GM18907 (cell line): Measurements from ENCODE around the gene RPGRIP1L.

Experiments used
- ATAC-seq: cut with Tn5 transposase; IDR thresholded peaks from one replicate; pipeline ENCODE4 v1.9.1; 2021; ENCODE audit warnings: mild to moderate bottlenecking, moderate library complexity; ENCODE audit not compliant: unreplicated experiment

RPGRIP1L gene

GRCh38 chr16:53703590-53704444 is at the start of gene RPGRIP1L, which contains the start of gene FTO:
Gene RPGRIP1L (minus strand): TSS chr16:53703859. CDS start chr16:53700723, 3,136 bp downstream.
Gene FTO (plus strand): TSS chr16:53704156.
- ATAC-seq: peak; percentile 99

GRCh38 chr16:53753431-53753830 is 49.8 kb upstream of the RPGRIP1L start:
- no peak for ATAC-seq

DNA sequence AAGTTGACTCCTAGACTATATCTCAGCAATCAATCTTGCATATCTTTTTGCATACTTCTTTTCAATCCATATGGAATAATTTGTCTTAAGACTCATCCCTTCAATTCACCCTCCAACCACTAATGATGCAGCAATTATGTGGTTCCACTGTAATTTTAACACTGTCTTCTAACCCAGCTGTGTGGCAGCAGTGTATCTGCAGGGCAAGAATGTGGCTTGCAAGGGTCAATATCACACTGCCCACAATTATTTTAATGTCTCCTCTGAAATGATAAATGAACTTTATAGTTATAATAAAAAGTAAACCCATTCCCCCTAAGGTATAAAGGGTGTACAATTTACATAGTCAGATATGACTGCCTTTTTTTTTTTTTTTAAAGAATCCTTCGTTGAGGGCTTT is 48.9 kb upstream of the RPGRIP1L start:
- no peak for ATAC-seq

- ATAC-seq: no peak
Observed at GRCh38 chr16:53745753-53746266, 42.2 kb upstream of the RPGRIP1L start.

GRCh38 chr16:53745086-53745485 is 41.4 kb upstream of the RPGRIP1L start:
- no peak for ATAC-seq

- ATAC-seq: peak; percentile 57
Observed at GRCh38 chr16:53744449-53744848, 40.8 kb upstream of the RPGRIP1L start.

DNA sequence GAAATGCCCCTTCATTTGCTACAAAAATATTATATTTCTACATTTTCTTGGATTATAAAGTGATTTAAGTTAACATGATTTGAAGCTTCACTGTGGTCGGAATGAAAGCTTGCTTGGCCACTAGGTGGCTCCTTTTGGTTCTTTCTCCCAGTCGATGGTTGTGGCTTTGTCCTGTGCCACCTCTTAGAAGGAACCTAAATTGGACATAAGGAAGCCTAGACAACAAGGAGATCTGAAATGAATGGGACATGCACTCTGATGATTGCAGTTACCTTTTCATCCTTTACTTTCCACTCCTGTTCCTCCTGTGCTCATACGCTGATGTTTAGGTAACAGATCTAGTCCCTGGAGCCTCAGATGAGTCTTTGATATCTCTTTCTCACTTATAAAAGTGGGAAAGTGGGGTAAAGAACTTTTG is 39.5 kb upstream of the RPGRIP1L start:
- ATAC-seq: no peak

GRCh38 chr16:53741546-53741945 is 37.9 kb upstream of the RPGRIP1L start:
- ATAC-seq: no peak

DNA sequence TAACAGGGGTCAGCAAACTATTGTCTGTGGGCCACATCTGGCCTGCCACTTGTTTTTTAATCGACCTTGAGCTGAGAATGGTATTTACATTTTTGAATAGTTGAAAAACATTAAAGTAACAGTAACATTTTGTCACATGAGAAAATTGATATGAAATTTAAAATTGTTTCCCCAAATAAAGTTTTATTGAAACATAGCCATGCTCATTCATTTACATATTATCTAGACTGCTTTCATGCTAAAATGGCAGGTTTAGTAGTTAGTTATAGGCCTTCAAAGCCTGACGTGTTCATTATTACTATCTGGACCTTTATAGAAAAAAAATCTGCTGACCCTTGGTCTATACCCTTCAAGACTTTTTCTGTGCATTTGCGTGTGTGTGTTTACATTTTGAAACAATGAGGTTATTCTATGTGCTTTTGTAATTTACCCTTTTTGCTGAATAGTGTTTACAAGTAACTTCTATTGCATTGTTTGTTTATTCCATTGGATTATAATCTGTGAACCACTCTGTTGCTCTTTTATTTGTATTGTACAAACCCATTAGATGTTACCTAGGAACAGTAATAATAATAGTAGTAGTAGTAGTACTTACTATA is 37.4 kb upstream of the RPGRIP1L start:
- ATAC-seq: no peak

GRCh38 chr16:53740476-53740875 is 36.8 kb upstream of the RPGRIP1L start:
- ATAC-seq: no peak

DNA sequence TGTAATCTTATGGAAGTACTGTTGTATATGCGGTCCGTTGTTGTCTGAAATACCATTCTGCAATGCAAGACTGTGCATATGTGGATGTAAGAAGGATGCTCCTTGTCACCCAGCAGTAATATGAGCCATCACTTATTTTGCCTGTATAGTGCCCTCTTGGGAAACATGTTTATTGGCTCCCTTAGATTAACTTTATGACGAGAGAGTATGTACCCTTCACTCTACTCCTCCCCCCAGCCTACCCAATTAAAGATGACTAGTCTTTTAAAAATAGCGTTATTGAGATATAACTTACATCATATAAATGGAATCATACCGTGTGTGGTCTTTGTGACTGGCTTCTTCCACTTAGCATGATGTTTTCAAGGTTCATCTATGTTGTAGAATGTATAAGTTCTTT is 33.9 kb upstream of the RPGRIP1L start:
- no peak for ATAC-seq

DNA sequence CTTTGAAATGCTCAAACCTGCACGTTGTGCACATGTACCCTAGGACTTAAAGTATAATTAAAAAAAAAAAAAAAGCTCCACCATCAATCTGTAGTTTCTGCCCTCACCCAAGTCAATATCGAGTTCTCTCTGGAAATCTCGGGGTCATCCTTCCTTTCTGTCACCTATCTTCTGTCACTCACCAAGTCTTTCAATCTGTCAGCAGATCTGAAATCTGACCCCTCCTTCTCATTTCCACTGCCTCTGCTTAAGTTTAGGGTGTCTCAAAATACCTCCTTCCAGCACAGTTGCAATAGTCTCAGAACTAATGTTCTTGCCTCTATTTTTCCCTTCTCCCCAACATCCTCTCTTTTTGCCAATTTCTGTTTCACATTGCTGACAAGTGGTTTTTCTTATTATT is 32.6 kb upstream of the RPGRIP1L start:
- no peak for ATAC-seq

- ATAC-seq: no peak
Observed at GRCh38 chr16:53734908-53735307, 31.2 kb upstream of the RPGRIP1L start.

DNA sequence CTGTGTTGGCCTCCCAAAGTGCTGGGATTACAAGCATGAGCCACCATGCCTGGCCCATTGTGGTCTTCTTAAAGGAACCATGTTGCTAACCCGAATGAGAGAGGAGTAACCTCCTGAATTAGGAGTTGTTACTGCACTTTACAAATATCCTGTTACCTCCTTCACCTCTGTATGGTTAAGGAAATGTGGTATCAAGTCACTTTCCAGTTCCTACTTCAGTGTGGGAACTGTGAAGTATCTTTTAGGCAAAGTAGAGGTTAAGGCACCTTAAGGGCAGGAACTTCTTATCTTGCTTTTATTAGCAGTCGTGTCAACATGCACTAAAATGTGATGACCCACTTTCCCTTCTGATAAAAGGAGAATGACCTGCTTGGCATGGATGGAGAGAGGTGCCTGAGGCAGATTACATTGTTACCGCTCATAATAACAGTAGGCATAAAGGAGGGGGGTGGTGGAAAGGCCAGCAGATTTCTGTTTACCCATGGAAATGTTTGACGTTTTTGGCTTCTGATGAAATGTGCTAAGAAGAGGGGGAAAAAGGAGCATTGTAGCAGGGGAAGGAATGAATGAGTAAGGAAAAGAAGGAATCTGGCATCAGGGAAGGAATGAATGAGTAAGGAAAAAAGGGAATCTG is 28.8 kb upstream of the RPGRIP1L start:
- ATAC-seq: no peak

- no peak for ATAC-seq
Observed at GRCh38 chr16:53730693-53731092, 27.0 kb upstream of the RPGRIP1L start.

DNA sequence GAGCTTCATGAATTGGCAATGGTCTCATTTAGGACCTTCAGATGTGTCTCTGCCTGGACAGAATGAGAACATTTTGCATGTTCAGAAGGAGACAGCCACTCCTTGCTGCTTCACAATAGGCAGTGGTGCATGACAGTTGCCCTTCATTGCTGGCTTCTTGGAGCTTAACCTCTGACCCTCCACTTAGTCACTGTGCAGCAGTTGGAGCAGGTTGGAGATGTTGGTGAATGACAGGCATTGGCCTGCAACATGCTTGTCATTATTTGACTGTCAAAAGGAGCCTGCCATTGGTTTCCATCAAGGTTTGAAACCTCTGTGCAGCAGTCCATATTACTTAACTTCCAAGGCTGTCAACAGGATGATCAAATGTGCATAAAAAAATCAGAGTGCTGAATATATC is 23.0 kb upstream of the RPGRIP1L start:
- no peak for ATAC-seq

GRCh38 chr16:53721017-53721416 is 17.4 kb upstream of the RPGRIP1L start:
- ATAC-seq: no peak

DNA sequence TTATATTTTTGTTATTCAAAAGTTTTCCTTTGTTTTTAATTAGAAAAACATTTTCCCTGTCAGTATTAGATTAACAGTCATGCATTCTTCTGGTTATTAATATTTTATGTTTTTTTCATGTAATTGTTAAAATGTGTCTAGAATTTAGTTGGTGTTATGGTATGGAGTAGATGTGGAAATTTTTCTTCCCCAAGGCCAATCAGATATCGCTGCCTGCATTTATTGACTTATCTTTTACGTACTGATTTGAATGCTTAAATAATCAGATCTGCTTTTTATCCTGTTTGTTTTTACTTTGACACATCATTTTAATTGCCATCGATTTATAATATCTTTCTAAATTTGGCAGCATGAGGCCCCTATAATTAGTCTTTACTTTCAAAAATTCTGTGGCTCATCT is 13.9 kb upstream of the RPGRIP1L start:
- ATAC-seq: no peak

GRCh38 chr16:53715023-53715384 is 11.3 kb upstream of the RPGRIP1L start:
- ATAC-seq: no peak

DNA sequence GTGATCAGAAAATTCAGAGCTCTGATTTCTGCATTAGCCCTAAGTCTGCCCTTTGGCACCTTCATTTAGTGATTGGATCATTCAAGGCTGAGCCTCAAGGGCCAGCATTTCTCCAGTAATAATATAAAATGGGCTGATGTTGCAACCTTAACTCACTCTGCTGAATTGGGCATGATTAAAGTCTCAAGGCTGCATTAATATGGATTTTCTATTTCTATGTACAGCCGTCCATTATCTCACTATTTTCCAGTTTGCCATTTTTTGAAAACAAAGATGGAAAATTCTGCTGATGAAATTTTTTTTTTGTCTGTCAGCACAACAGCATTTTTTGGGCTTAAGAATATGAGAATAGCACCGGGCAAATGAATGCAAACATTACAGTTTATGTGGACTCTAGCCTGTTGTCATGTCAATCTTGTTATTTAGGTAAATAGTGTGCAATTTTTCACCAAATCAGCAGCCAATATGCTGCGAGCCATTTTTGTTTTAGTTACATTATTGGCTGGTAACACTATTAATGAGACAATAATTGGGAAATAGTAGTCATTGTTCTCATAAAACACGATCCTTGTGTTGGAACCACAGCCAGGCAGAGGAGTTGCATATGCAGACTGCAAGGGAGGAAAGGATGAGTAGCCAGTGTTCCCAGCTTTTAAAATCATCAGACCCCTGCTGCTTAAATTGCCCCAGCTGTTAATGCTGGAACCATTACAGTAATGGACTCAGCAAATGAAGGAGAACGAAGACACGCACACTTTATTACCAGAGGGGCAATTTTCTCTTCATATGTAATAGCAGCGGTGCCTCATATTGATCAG is 10.8 kb upstream of the RPGRIP1L start:
- no peak for ATAC-seq
